Embryonic facial prominence (tissue), 1 donor: ENCODE data around the gene TM4SF5.

Experiments
- DNase-seq: peaks from one replicate; pipeline ENCODE4 v3.0.0-alpha.2; 2016; ENCODE audit errors: extremely low spot score

Gene TM4SF5, protein sequence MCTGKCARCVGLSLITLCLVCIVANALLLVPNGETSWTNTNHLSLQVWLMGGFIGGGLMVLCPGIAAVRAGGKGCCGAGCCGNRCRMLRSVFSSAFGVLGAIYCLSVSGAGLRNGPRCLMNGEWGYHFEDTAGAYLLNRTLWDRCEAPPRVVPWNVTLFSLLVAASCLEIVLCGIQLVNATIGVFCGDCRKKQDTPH

DNA sequence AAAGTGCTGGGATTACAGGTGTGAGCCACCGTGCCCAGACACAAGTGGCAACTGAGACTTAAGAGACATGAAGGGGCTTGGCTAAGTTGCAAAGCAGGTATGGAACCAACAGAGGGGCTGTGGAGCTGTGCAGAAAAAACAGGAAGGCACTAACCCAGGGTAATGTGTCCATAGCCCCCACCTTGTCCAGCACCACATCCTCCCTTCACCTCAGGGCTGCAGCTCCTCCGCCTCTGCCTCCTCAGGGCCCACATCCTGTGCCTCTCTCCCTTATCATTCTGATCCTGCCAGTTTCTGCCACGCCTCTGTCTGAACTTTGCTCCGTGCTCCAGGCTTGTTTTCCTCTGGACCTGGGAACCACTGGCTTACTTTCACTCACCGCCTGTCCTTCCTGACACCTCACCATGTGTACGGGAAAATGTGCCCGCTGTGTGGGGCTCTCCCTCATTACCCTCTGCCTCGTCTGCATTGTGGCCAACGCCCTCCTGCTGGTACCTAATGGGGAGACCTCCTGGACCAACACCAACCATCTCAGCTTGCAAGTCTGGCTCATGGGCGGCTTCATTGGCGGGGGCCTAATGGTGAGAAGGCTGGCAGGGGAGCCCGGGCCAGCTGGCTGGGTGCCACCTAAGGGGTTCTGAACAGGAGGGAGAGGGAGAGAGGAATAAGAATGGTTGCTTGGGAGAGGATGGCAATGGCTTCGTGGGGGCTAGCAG, at the start of gene TM4SF5:
TM4SF5 (plus strand) TSS at position 368 of the 716 bp plus-strand sequence; CDS start at position 405, 37 bp downstream.
- DNase-seq, result no peak

DNA sequence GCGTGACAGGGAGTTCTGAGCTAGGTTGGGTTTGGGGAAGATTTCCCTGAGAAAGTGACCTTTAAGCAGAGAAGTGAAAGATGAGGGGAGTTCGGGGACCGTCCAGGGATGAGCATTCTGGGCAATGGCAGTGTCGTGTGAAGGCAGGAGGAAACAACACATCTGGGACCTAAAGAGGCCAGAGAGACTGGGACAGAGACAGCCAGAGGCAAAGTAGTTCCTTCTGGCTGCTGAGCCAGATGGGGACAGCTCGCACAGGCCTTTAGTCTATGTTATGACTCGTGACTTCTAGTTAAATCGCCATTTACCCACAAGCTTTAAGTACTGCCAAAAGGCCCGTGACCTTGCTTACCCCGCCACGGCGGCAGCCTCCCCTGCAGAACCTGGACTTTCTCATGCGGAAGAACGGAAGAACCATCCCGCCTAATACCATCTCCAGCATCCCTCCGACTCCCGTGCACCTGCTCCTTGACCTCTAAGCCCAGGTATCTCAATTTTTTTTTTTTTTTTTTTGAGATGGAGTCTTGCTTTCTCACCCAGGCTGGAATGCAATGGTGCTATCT, 48.9 kb upstream of the TM4SF5 start:
- DNase-seq, result no peak

DNA sequence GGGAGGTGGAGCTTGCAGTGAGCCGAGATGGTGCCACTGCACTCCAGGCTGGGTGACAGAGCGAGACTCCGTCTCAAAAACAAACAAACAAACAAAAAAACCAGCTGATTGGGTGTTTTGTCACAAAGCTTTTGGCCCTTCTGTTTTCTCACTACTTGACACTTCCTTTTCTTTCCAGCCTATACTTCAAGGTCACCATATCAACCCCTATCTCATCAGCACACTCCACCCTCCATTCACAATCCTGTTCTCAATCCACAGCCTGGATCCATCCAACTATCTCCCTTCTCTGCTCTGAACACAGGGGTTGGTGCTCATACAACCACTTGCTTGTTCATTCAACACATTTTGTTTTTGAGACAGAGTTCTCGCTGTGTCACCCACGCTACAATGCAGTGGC, 47.0 kb upstream of the TM4SF5 start:
- no peak for DNase-seq

DNA sequence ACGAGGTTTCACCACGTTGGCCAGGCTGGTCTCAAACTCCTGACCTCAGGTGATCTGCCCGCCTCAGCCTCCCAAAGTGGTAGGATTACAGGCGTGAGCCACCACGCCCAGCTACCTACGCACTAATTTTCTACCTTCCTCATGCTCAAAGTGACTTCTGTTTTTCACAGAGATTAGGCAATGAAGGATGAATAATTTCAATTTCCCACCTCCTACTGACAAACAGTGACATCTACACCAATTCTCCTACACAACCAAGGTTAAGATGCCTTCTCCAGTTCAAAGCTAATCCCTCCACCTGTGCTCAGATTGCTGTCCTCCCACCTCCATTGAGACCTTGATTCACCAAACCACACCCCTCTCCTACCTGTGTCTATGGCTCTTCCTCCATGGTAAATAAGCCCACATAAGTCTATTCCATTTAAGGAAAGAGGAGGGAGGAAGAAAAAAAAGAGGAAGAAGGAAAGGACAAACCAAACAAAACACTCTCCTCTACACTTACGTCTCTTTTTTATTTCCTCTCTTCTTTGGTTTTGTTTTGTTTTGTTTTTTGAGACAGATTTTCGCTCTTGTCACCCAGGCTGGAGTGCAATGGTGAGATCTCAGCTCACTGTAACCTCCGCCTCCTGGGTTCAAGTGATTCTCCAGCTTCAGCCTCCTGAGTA, 45.9 kb upstream of the TM4SF5 start:
- no peak for DNase-seq

DNA sequence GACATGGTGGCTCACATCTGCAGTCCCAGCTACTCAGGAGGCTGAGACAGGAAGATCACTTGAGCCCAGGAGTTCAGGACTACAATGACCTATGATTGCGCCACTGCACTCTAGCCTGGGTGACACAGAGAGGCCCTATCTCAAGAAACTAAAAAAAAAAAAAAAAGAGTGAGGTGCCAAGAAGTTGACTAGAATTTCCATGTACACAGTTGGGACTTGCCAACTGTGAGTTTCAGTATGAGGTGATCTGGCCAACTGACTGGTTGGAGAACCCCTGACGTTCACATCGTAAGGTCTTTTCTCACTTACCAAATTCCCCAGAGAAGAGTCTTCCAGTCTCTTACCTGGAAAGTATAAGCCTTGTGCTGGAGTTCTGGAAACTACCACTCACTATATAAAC, 43.6 kb upstream of the TM4SF5 start:
- no peak for DNase-seq

DNA sequence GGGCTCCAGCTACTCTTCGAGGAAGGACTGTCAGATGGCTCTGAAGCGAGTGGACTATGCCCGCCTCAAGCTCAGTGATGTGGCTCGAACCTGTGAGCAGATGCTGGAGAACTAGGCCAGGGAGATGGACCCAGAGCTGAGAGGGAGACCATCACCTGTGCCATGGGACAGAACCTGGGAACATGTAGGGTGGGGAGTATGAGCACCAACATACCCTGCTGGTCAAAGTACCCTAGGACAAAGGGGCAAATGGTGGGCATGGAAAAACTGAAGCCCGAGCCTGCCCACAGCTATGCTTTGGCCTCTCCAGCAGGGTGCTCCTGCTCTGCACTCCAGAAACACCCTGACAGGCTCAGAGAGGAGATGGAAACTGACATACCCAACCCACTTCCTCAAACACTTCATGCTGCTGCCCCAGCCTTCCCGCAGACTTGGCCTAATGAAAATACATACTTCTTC, 38.6 kb upstream of the TM4SF5 start:
- DNase-seq, result no peak

DNA sequence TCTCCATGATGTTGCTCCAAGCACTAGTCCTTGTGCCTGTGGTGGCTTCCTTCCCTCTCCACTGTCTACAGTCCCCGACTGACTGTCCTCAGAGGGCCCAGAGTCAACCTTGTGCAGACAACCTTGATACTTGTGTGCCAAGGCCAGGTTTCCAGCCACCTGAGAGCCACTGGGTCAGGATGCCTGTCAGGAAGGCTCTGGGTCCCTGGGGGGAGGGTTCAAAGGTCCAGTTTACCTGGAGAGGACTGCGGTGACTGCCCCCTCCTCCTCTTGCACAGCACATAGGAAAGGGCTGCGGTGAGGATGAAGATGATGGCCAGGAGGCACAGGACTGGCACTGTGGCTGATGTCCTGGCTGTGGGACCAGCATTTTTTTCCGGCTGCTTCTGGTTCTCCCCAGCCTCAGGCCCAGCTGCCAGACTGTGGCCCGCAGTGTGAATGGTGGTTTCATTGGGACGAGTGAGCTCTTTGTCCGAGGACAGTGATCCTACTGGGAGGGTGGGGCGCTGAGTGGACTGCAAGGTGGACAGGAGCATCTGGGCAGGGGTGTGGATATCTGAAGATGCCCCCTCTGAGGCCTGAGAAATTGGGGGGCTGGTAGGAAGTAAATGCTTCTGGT, 36.7 kb upstream of the TM4SF5 start:
- no peak for DNase-seq

DNA sequence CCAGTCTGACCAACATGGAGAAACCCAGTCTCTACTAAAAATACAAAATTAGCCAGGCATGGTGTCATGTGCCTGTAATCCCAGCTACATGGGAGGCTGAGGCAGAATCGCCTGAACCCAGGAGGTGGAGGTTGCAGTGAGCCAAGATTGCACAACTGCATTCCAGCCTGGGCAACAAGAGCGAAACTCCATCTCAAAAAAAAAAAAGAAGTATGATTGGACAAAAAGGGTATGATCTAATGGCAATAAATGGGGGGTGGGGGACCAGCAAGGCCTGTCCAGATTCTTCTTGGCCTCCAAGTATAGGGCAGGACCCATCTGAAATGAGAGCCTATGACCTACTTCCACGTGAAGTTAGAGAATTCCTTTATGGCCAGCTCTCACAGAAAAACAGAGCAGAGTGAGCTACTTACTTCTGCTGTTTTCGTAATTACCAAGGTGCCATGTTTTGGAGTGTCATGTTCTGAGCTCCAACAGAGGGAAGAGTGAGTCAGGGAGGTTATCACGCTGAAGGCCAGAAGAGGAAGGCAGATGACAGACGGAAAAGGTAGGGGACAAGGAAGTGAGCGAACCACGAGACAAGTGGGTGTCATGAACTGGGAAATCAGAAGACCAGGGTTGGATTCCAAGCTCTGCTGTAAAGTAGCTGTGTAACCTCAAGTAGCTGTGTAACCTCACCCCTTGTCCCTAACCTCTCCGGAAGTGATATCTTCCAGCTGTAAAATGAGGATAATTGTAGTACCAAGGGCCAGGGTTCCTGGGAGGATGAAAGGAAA, 35.6 kb upstream of the TM4SF5 start:
- DNase-seq, result no peak

DNA sequence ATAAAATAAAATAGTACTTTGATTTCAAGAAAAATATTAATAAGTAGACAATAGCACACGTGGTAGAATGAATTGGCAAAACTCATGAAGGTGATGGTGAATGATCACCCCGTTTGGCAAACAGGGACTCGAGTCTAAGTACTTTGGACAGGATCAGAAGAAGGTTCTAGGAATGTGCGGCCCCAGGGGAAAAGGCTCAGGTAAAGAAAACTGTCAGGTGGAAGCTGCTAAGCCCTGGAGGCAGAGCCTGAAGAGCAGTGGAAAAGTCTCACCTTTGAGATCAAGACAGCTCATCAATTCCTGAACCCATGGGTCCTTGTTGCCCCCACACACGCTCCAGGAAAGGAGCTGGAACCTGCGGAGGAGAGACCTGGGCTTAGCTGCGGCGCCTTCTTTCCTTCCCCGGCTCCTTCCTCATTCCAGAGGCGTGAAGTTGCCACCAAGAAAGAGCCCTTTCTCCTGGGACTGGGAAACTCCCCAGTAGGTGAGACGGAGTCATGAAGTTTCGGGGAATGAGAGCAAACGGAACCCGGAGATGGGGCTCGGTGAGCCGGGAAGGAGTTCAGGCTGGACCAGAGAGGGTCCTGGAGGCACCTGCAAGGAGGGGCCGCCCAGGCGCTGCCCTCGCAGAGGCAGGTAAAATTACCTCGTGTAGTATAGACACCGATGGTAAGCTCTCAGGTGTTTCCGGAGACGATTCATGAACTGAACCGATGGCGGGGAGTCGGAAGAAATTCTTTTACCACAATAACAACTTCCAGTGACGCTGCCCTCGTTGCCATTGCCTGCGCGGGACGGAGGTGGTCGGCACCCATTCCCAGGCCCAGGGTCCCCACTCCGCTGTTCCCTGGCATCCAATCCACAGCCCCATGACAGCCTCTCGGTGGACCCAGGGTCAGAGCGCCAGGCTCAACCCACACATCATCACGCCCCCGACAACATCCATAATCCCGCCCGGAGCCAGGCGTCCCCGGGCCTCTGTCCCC, 33.3 kb upstream of the TM4SF5 start:
- DNase-seq, result no peak

DNA sequence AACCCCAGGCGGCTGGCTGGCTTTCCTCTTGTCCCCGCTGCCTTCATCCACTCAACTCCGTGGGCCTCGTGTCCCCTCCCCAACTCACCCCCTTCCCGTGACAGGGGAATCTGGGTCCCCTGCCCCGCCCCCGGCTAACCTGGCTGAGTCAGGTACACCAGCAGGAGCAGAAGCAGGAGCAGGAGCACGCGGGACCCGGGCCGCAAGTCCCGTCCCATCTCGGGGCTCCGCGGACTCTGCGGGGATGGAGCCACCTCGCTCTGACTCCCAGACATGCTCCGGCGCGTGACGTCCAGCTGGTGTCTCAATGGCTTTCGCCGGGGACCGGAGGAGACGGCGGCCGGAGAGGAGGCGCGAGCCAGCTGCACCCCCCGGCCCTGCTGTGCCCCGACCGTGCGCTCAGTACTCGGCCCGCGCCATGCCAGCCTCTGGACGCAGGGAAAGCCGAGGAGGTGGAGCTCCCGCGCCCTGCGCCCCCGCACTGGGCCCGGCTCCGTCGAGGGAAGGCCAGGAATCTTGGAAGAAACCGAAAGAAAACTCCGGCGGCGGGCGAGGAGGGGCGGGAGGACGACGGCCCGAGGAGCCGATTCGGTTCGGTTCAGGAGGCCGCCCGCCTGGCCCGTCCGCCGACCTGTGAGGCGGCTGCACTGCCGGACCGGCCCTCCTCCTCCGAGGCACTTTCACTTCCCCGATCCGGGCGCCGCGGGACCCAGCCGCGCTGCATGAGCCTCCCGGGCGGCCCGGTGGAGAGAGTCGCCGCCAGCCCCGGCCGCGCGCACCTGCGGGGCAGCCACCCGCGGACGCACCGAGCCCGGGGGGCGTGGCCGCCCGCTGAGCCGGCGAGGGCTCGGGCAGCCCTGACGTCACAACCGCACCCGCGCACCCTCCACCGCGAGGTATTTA, 32.3 kb upstream of the TM4SF5 start, which contains the start of the genes CXCL16 and ZMYND15:
CXCL16 (minus strand) TSS at position 807 of the 903 bp plus-strand sequence; CDS start at position 218, 589 bp downstream.
ZMYND15 (plus strand) TSS at position 712 of the 903 bp plus-strand sequence. CDS start 716 bp downstream, outside the sequence.
- DNase-seq, result no peak

DNA sequence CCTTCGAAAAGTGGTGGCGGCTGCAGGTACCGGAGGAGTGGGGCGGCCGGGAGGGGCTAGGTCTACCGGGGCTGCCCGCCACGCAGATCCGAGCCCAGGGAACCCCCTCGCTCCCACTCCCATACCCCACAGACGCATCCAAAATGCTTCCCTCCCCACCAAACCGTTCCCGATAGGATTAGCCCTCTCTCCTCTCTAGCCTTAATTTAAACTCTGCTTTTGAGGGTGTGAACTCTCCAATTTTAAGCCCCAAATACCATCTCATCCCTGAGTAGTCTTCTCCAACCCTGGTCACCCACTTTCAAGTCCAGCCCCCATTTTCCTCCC, 31.7 kb upstream of the TM4SF5 start:
- no peak for DNase-seq

DNA sequence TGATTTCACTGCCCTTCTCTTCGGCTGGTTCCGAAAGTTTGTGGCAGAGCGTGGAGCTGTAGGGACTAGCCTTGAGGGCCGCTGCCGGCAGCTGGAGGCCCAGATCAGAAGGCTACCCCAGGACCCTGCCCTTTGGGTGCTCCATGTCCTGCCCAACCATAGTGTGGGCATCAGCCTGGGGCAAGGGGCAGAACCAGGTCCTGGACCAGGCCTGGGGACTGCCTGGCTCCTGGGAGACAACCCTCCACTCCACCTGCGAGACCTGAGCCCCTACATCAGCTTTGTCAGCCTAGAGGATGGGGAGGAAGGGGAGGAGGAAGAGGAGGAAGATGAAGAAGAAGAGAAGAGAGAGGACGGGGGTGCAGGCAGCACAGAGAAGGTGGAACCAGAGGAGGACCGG, 31.1 kb upstream of the TM4SF5 start:
- no peak for DNase-seq

DNA sequence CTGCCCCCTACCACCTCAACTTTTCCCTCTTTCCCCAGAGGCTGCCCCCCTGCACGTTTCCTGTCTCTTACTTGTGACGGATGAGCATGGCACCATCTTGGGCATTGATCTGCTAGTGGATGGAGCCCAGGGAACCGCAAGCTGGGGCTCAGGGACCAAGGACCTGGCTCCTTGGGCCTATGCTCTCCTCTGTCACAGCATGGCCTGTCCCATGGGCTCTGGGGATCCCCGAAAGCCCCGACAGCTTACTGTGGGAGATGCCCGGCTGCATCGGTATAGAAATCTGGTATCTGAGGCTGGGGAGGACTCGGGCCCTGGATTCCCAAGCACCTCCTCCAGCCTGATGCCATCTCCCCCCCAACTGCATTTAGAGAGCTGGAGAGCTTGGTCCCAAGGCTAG, 30.1 kb upstream of the TM4SF5 start:
- DNase-seq, result no peak

DNA sequence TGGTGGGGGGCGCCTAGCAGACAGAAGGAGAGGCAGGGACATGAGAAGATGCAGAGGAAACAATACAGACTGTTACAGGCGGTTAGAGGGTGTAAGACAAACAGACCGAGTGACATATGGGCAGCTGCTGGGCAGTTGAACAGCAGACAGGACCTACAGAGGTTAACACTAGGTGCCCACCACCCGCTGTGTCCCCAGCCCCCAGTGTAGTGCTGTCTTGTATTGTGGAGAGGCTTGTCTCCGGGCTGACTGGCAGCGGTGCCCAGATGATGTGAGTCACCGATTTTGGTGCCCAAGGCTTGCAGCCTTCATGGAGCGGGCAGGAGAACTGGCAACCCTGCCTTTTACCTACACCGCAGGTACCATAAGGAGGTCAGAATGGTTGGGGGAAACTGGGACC, 29.6 kb upstream of the TM4SF5 start:
- no peak for DNase-seq

DNA sequence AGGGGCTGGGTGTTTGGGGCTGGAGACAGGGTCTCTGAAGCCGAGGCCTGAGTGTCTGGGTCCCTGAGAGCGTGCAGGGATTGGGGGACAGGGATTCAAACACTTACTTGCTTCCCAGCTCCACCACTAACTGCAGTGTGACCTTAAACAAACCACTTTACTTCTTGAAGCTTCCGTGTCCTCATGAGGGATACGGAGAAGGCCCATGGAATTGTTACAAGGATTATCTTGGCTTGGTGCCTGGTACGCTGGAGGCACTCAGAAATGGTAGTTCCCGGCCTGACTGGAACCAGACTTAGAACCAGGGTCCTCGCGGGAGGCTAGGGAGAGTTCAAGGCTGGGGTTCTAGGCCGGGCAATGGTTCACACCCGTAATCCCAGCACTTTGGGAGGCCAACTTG, 29.1 kb upstream of the TM4SF5 start:
- no peak for DNase-seq

DNA sequence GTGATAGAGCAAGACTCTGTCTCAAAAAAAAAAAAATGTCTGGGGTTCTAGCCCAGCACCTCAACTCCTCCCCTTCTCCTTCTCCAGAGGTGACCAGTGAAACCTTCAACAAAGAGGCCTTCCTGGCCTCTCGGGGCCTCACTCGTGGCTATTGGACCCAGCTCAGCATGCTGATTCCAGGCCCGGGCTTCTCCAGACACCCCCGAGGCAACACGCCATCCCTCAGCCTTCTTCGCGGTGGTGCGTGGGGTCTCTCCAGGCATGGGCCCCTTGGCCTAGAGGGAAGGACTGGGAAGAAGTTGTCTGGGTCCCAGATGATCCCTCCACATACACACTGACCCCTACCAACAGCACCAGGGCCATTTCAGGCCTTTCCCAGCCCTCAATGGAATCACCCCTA, 28.5 kb upstream of the TM4SF5 start:
- DNase-seq, result no peak

DNA sequence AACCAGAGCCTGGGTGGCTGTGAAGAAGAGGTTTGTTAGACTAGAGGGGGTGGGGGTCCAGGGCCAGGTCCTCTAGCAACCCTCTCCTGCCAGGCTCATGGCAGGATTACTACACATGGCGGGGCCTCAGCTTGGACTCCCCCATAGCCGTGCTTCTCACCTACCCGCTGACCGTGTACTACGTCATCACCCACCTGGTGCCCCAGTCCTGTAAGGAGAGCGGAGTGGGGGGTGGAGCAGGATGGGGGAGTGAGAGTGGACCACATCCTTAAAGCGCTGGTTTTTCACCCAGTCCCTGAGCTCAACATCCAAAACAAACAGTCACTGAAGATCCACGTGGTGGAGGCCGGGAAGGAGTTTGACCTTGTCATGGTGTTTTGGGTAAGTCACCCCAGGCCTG, 27.8 kb upstream of the TM4SF5 start:
- DNase-seq, result no peak

DNA sequence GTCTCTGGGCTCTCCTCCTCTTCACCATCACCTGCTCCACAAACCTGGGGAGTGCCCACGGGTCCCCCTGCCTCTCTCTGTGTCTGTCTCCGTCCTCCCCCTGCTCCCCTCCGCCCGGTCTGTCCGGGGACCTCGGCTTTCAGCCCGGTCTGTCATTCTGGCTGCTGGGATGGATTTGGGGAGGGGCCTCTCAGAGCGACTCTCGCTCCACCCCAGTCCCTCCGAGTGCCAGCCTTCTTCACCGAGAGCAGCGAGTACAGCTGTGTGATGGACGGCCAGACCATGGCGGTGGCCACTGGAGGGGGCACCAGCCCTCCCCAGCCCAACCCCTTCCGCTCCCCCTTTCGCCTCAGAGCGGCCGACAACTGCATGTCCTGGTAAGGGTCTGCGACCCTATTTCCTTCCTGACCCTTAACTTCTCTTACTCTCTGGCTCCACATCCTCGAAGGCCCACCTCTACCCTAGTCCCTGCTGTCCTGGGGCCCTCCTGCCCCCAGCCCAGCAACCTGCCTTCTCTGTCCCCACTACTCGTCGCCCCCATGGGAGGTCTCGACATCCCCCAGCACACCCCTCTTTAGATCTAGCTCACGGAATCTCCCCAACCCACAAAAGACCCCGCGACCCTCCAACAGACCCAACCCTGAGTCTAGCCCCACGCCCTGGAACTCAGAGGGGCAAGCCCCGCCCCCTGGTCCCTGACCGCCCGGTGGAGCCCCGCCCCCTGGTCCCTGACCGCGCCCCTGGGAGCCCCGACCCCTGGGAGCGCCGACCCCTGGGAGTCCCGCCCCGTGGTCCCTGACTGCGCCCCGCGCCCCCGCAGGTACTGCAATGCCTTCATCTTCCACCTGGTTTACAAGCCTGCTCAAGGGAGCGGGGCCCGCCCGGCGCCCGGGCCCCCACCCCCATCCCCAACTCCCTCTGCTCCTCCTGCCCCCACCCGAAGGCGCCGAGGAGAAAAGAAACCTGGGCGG, 26.4 kb upstream of the TM4SF5 start:
- DNase-seq, result no peak
